HCT116 (cell line): ENCODE data around the gene PREP.

Experiments used
- CTCF ChIP-seq, 3 experiments: fragments of 200-600 bp in 1 of 3; sonication (generic) in 1 of 3; IDR thresholded peaks in 2 of 3; conservative IDR thresholded peaks in 1 of 3; 2 replicates each; pipeline ENCODE4 v1.5.1; 2012 to 2017; ENCODE audit warnings: low read depth in 2 of 3, low read length in 2 of 3, antibody characterized with exemption in 1 of 3, borderline replicate concordance in 1 of 3, control low read depth in 1 of 3, mild to moderate bottlenecking in 1 of 3, mixed read lengths in 1 of 3, mixed run types in 1 of 3, moderate library complexity in 1 of 3; ENCODE audit not compliant: insufficient read depth in 1 of 3
- EZH2 ChIP-seq: fragments of 200-600 bp; sonication (generic); IDR thresholded peaks from 2 replicates; pipeline ENCODE4 v1.6.1; 2017; ENCODE audit warnings: antibody characterized with exemption, mixed run types
- REST ChIP-seq: IDR thresholded peaks from 2 replicates; pipeline ENCODE4 v1.6.1; 2012; ENCODE audit warnings: low read depth
- SP1 ChIP-seq: IDR thresholded peaks from 2 replicates; pipeline ENCODE4 v1.6.1; 2012; ENCODE audit warnings: low read depth
- ZNF274 ChIP-seq: fragments of 200-500 bp; sonication (Bioruptor generic); IDR thresholded peaks from 2 replicates; pipeline ENCODE4 v1.6.1; 2014; ENCODE audit warnings: mild to moderate bottlenecking, low read depth, low read length, inconsistent platforms

- TF ChIP-seq CTCF (IDR thresholded peaks at IDR 0.05 in 2 of 3, conservative IDR thresholded peaks at IDR 0.05 in 1 of 3; ENCODE audit: borderline replicate concordance in 1 of 3, insufficient read depth in 1 of 3, low read depth in 2 of 3, low read length in 2 of 3): no peak
- TF ChIP-seq REST: no peak
- no peak for TF ChIP-seq ZNF274
- TF ChIP-seq SP1: no peak
- TF ChIP-seq EZH2: no peak
Observed at GRCh38 chr6:105273589-105273988, 129.3 kb downstream of the PREP start.
